ENCODE measurements around the gene TEDC2.

DNA sequence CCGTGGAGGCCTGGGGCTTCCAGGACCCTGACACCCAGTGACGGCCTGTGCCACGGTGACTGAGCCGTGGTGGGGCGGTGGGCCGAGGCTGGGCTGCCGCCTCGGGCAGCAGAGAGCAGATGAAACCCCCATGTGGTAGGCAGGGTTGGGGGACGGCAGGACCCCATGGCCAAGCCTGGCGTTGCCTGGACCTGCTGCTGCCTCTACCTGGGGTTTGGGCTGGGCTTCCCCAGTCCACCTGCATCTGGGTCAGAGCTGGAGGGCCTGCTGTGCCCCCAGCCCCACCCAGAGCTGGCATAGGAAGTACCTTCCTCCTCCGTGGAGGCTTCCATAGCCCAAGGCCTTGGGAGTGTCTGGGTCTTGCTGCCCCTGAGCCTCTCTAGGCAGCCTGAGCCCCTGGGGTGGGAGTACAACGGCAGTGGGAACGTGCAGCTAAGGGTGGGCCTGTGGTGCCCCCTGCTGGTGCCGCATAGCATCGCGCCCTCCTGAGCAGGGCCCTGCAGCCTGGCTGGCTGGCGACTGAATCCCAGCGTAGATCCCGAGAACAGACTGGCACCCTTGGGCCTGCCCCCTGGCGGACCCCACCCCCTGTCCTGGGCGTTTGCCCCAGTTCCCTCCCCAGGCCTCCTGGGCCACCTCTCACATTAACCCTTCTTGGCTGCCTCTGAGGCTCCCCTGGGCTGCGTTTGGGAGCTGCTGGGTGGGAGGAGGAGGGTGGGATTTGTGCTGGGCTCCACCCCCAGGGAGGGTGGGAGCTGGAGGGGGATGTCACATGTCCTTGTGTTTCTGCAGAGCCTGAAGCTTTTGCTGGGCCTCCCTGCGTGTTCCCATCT lies 41.2 kb downstream of the TEDC2 start:
- TF ChIP-seq, protein P1, sequence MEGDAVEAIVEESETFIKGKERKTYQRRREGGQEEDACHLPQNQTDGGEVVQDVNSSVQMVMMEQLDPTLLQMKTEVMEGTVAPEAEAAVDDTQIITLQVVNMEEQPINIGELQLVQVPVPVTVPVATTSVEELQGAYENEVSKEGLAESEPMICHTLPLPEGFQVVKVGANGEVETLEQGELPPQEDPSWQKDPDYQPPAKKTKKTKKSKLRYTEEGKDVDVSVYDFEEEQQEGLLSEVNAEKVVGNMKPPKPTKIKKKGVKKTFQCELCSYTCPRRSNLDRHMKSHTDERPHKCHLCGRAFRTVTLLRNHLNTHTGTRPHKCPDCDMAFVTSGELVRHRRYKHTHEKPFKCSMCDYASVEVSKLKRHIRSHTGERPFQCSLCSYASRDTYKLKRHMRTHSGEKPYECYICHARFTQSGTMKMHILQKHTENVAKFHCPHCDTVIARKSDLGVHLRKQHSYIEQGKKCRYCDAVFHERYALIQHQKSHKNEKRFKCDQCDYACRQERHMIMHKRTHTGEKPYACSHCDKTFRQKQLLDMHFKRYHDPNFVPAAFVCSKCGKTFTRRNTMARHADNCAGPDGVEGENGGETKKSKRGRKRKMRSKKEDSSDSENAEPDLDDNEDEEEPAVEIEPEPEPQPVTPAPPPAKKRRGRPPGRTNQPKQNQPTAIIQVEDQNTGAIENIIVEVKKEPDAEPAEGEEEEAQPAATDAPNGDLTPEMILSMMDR (IDR thresholded peaks at IDR 0.05), result peak; percentile 96
- TF ChIP-seq JUND (IDR thresholded peaks at IDR 0.05) (no peak), POLR2AphosphoS5 (IDR thresholded peaks at IDR 0.05; ENCODE audit: low read depth, low read length) (no peak), TAF1 (IDR thresholded peaks at IDR 0.05; ENCODE audit: borderline replicate concordance, low read depth, low read length) (no peak), TEAD4 (IDR thresholded peaks at IDR 0.05; ENCODE audit: borderline replicate concordance, insufficient read depth) (no peak), CHD2 (IDR thresholded peaks at IDR 0.05; ENCODE audit: low read length, partially characterized antibody) (no peak), GATA2 (CRISPR knock-in tag; IDR thresholded peaks at IDR 0.05) (no peak), RAD21 (IDR thresholded peaks at IDR 0.05; ENCODE audit: low read length) (peak; percentile 96), EP300 (IDR thresholded peaks at IDR 0.05; ENCODE audit: borderline replicate concordance in 1 of 2, low read depth in 1 of 2, low read length in 1 of 2) (no peak), SIN3A (IDR thresholded peaks at IDR 0.05; ENCODE audit: borderline replicate concordance, low read depth, low read length) (no peak)
- TF ChIP-seq, protein P2, sequence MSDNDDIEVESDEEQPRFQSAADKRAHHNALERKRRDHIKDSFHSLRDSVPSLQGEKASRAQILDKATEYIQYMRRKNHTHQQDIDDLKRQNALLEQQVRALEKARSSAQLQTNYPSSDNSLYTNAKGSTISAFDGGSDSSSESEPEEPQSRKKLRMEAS (IDR thresholded peaks at IDR 0.05; ENCODE audit: low read depth), result no peak
- TF ChIP-seq, protein P3, sequence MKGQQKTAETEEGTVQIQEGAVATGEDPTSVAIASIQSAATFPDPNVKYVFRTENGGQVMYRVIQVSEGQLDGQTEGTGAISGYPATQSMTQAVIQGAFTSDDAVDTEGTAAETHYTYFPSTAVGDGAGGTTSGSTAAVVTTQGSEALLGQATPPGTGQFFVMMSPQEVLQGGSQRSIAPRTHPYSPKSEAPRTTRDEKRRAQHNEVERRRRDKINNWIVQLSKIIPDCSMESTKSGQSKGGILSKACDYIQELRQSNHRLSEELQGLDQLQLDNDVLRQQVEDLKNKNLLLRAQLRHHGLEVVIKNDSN (IDR thresholded peaks at IDR 0.05; ENCODE audit: borderline replicate concordance, low read depth), result peak; percentile 62; the same call in 1 of the 2 replicates
- TF ChIP-seq, protein P4, sequence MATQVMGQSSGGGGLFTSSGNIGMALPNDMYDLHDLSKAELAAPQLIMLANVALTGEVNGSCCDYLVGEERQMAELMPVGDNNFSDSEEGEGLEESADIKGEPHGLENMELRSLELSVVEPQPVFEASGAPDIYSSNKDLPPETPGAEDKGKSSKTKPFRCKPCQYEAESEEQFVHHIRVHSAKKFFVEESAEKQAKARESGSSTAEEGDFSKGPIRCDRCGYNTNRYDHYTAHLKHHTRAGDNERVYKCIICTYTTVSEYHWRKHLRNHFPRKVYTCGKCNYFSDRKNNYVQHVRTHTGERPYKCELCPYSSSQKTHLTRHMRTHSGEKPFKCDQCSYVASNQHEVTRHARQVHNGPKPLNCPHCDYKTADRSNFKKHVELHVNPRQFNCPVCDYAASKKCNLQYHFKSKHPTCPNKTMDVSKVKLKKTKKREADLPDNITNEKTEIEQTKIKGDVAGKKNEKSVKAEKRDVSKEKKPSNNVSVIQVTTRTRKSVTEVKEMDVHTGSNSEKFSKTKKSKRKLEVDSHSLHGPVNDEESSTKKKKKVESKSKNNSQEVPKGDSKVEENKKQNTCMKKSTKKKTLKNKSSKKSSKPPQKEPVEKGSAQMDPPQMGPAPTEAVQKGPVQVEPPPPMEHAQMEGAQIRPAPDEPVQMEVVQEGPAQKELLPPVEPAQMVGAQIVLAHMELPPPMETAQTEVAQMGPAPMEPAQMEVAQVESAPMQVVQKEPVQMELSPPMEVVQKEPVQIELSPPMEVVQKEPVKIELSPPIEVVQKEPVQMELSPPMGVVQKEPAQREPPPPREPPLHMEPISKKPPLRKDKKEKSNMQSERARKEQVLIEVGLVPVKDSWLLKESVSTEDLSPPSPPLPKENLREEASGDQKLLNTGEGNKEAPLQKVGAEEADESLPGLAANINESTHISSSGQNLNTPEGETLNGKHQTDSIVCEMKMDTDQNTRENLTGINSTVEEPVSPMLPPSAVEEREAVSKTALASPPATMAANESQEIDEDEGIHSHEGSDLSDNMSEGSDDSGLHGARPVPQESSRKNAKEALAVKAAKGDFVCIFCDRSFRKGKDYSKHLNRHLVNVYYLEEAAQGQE (IDR thresholded peaks at IDR 0.05; ENCODE audit: low read depth, low read length), result no peak
- TF ChIP-seq, protein P5, sequence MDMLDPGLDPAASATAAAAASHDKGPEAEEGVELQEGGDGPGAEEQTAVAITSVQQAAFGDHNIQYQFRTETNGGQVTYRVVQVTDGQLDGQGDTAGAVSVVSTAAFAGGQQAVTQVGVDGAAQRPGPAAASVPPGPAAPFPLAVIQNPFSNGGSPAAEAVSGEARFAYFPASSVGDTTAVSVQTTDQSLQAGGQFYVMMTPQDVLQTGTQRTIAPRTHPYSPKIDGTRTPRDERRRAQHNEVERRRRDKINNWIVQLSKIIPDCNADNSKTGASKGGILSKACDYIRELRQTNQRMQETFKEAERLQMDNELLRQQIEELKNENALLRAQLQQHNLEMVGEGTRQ (IDR thresholded peaks at IDR 0.05; ENCODE audit: borderline replicate concordance, low read depth, low read length), result no peak
